Esophagus squamous epithelium (tissue), 5 donors: ENCODE results near the gene RPS6KB2. TPM values are rescaled to one million over a fixed set of nuclear protein-coding genes. Genes with fewer than 3 reads are reported as not detected.
"Not testable (repeated sequence)": the region's sequence is repeated elsewhere in the genome, so short reads cannot be mapped to it uniquely, and the experiment has no call there.

Experiments
- DNase-seq: peaks from one replicate; lab custom pipeline; 2025; lab: John Stamatoyannopoulos, UW
- H3K27ac ChIP-seq, 4 donors: fragments of 200-600 bp; sonication (generic); one replicate each; pipeline ENCODE4 v1.5.1; 2016 to 2019; ENCODE audit warnings: mild to moderate bottlenecking in 1 of 4
- H3K27me3 ChIP-seq, 4 donors: fragments of 200-600 bp; sonication (generic); 1 replicate in 3 of 4; 2 replicates in 1 of 4; pipeline versions ENCODE4 v1.5.1 to v1.6.0; 2017 to 2021; ENCODE audit warnings: antibody characterized with exemption in 1 of 4
- H3K36me3 ChIP-seq, 3 donors: fragments of 200-600 bp; sonication (generic); one replicate each; pipeline ENCODE4 v1.5.1; 2016 to 2019
- H3K4me1 ChIP-seq, 3 donors: fragments of 200-600 bp; sonication (generic); one replicate each; pipeline ENCODE4 v1.5.1; 2017 to 2019
- H3K4me3 ChIP-seq, 4 donors: fragments of 200-600 bp; sonication (generic); 1 replicate in 3 of 4; 2 replicates in 1 of 4; pipeline ENCODE4 v1.5.1; 2016 to 2019; ENCODE audit warnings: mild to moderate bottlenecking in 2 of 4, moderate library complexity in 1 of 4
- H3K9me3 ChIP-seq, 3 donors: fragments of 200-600 bp; sonication (generic); one replicate each; pipeline ENCODE4 v1.5.1; 2016 to 2019
- POLR2A ChIP-seq, 4 donors: fragments of 450-650 bp; IDR thresholded peaks; one replicate each; pipeline ENCODE4 v1.6.1; 2017; ENCODE audit warnings: antibody characterized with exemption in 4 of 4, mild to moderate bottlenecking in 4 of 4, moderate library complexity in 3 of 4
- WGBS, 2 donors: methylation state at CpG; one replicate each; pipeline ENCODE4 v1.1.5; 2018; 5-methylcytosine and 5-hydroxymethylcytosine counted together
- intact Hi-C: fragments of 100-400 bp; cut with DNase I; formaldehyde crosslinking; loops from one replicate; pipeline ENCODE4 v1.15.0; 2022
- total RNA-seq, 4 donors: library from RNA; depleted of rRNA; stranded (reverse); fragments of >200 nt; gene quantifications; one replicate each; pipeline ENCODE4 v1.1.0, GENCODE V29; 2016
- TF ChIP-seq, protein P1 (sequence below), 6 experiments: fragments of 450-650 bp in 4 of 6; fragments of 200-600 bp in 2 of 6; sonication (generic) in 2 of 6; IDR thresholded peaks; one replicate each; pipeline ENCODE4 v1.5.1; 2016 to 2019; ENCODE audit warnings: antibody characterized with exemption in 6 of 6, mild to moderate bottlenecking in 4 of 6, moderate library complexity in 4 of 6
- donor health status: DM: yes; HTN: yes; CAD: no.

The RPS6KB2 gene
- total RNA-seq, 4 donors from 2014 or later = 67.5 to 121 (median 113) TPM

DNA sequence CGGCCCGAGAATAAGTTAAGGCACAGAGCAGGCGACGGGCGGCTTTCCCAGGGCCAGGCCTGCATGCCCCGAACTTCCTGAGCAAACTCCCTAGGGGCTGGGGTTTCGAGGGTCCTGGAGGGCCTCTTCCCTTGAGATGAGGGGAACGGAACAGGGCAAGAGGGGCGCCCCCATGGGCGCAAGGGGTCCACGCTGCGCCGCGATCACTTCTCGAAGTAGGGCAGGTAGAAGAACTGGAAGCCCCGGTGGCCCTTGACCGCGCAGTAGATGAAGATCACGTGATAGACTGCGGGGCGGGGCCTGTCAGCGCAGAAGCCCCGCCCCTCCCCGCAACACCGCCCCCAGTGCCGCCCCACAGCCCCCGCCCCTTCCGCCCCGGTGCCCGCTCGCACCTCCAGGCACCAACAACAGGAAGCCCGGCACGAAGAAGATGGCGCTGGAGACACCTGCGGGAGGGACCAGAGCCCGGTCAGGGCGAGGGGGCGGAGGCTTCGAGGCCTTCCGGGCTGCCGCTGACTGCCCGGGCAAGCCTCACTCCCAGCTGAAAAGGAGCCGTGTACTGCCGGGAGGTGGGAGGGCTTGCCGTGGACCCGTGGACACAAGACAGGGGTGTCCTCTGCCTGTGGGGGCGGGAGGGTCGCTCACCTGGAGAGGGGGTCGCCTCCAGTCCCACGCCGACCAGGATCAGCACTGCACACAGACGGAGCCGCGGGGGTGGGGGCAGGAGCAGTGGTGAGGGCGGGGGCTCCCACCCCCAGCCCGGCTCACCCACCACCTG, 36.3 kb downstream of the RPS6KB2 start:
- peaks cover 34 to 67% (median 38%) of the 10 kb centered on the region in 3 donors for H3K4me1 ChIP-seq
- DNase-seq = peak; percentile 72

DNA sequence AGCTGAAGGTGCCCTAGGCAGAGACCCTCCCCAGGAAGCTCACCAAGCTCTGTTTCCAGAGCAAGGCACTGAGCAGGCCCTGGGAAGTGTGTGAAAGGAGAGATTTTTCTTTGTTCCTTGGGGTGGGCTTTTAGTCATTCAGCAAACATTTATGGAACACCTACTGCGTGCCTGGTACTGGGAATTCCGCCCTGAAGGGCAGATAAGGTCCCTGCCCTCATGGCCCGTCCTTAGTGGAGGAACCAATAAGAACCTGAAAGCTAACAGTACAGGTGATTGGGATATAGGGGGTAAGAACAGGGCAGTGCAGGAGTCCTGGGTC, 36.9 kb downstream of the RPS6KB2 start:
- Histone ChIP-seq H3K27me3 (no peaks in the 10 kb centered on the region), H3K4me1 (peaks cover 37 to 67% (median 38%) of the 10 kb centered on the region in 3 donors), H3K4me3 (peak overlapping the region; percentile 35 to 75 (median 48)), H3K27ac (peak overlapping the region; percentile 93 to 98 (median 96)), H3K9me3 (no peaks in the 10 kb centered on the region), H3K36me3 (peaks cover 0 to 21% (median 0%) of the 10 kb centered on the region in 3 donors)
- DNase-seq = no peak
- 0 to 40% methylated on average over 3 of the region's 3 CpGs for WGBS, 2 donors
- intact Hi-C loops = no loop called here
- TF ChIP-seq, protein P1, sequence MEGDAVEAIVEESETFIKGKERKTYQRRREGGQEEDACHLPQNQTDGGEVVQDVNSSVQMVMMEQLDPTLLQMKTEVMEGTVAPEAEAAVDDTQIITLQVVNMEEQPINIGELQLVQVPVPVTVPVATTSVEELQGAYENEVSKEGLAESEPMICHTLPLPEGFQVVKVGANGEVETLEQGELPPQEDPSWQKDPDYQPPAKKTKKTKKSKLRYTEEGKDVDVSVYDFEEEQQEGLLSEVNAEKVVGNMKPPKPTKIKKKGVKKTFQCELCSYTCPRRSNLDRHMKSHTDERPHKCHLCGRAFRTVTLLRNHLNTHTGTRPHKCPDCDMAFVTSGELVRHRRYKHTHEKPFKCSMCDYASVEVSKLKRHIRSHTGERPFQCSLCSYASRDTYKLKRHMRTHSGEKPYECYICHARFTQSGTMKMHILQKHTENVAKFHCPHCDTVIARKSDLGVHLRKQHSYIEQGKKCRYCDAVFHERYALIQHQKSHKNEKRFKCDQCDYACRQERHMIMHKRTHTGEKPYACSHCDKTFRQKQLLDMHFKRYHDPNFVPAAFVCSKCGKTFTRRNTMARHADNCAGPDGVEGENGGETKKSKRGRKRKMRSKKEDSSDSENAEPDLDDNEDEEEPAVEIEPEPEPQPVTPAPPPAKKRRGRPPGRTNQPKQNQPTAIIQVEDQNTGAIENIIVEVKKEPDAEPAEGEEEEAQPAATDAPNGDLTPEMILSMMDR (IDR thresholded peaks at IDR 0.05) = no peak
- no peak for TF ChIP-seq POLR2A (IDR thresholded peaks at IDR 0.05)

More for the DNA sequence above, 36.3 kb downstream of the RPS6KB2 start:
- peak overlapping the region; percentile 93 to 98 (median 96) for H3K27ac ChIP-seq
- WGBS, 2 donors = 12 to 44% methylated on average over 5 to 8 of the region's 56 CpGs
- peaks cover 0 to 21% (median 0%) of the 10 kb centered on the region in 3 donors for H3K36me3 ChIP-seq
- peak in 2 of 4 donors; percentile 8 to 73 for TF ChIP-seq POLR2A (IDR thresholded peaks at IDR 0.05)
- TF ChIP-seq, protein P1 (IDR thresholded peaks at IDR 0.05) = peak in 1 of 6 experiments; percentile 6
- H3K4me3 ChIP-seq = peak overlapping the region; percentile 35 to 75 (median 48)
- H3K27me3 ChIP-seq = no peaks in the 10 kb centered on the region
- intact Hi-C loops = no loop called here
- H3K9me3 ChIP-seq = no peaks in the 10 kb centered on the region

DNA sequence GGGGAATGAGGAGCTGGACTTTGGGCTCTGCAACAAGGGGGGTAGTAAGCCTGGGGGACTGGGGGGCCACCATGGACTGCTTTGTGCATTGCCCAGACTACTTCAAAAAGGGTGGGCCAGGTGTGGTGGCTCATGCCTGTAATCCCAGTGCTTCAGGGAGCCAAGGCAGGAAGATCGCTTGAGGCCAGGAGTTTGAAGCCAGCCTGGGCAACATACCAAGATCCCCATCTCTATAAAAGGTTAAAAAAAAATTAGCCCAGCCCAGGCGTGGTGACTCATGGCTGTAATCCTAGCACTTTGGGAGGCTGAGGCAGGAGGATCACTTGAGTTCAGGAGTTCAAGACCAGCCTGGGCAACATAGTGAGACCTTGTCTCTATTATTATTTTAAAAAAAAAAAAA, 37.2 kb downstream of the RPS6KB2 start:
- intact Hi-C loops, H3K27me3 ChIP-seq, DNase-seq, H3K9me3 ChIP-seq: not testable (repeated sequence)
- 48 to 50% methylated on average over 1 to 2 of the region's 2 CpGs for WGBS, 2 donors
- peak overlapping the region in 3 of 4 donors; percentile 47 to 75 (median 50) for H3K4me3 ChIP-seq
- H3K36me3 ChIP-seq = peaks cover 0 to 21% (median 0%) of the 10 kb centered on the region in 3 donors
- H3K4me1 ChIP-seq = peaks cover 37 to 63% (median 38%) of the 10 kb centered on the region in 3 donors
- peak overlapping the region; percentile 93 to 98 (median 96) for H3K27ac ChIP-seq

DNA sequence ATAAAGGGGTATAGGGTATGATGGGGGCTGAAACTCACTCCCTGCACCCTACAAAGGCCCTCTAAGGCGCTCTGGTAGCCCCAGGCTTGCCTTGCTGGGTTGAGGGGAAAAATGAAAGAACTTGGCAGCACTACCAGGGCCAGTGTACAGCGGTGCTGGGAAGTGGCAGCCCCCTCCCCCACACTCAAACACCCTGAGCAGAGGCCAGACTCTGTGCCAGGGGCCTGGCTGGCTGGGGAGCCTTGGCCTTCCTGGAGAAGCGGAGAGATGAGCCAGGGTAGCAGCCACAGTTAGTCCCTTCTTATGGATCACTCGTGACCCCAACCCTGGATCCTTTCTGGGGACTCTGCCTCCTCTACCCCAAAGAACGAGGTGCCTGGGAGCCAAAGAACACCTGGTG, 38.1 kb downstream of the RPS6KB2 start:
- intact Hi-C loops = no loop called here
- peaks cover 0 to 21% (median 0%) of the 10 kb centered on the region in 3 donors for H3K36me3 ChIP-seq
- no peaks in the 10 kb centered on the region for H3K27me3 ChIP-seq
- no peaks in the 10 kb centered on the region for H3K9me3 ChIP-seq
- WGBS, 2 donors = 60 to 93% methylated on average over 1 to 4 of the region's 5 CpGs
- peak overlapping the region in 3 of 4 donors; percentile 96 to 97 (median 96) for H3K27ac ChIP-seq
- no peak for TF ChIP-seq POLR2A (IDR thresholded peaks at IDR 0.05)
- TF ChIP-seq, protein P1 (IDR thresholded peaks at IDR 0.05) = no peak
- H3K4me1 ChIP-seq = peaks cover 37 to 62% (median 38%) of the 10 kb centered on the region in 3 donors
- no peak overlapping the region for H3K4me3 ChIP-seq
- no peak for DNase-seq

DNA sequence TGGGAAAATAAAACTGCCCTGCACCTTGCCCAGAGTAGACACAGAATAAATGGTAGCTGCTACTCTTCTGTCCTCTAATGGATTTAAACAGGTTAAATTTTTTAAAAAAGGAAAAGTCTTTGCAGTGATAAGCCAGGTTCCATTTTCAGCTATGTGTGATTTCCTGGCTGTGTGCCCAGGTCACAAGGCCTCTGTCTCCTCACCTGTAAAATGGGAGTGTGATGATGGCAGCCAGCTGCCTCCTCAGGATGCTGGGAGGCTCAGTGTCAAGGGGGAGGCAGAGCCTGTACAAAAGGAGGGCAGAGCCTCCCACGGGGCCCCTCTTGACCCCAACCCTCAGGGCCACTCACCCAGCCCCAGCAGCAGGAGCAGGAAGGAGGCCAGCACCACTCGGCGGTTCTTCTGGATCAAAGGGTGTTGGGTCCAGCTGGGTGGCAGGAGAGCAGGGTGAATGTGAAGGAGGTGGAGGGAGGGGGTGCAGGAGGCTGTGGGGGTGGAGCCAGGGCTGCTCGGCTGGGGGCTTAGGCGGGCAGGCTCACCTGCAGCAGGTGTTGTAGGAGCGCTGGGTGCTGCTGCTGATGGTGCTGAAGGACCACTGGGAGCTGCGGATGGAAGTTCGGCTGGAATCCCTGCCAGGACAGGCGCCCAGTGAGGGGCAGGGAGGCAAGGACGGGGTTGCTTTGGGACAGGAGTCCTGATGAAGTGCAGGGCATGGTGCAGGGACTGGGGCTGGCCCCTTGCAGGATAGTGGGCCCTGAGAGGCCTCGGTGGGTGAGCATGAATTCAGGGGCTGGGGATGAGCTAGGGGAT, 38.9 kb downstream of the RPS6KB2 start:
- Histone ChIP-seq H3K27me3 (no peaks in the 10 kb centered on the region), H3K4me1 (peaks cover 37 to 62% (median 38%) of the 10 kb centered on the region in 3 donors), H3K9me3 (no peaks in the 10 kb centered on the region), H3K4me3 (peak overlapping the region; percentile 84 to 94 (median 86)), H3K27ac (peak overlapping the region; percentile 94 to 97 (median 96)), H3K36me3 (peaks cover 0 to 21% (median 0%) of the 10 kb centered on the region in 3 donors)
- DNase-seq = no peak
- intact Hi-C loops = no loop called here
- 55 to 71% methylated on average over 7 to 9 of the region's 11 CpGs for WGBS, 2 donors
- TF ChIP-seq, protein P1 (IDR thresholded peaks at IDR 0.05) = no peak
- no peak for TF ChIP-seq POLR2A (IDR thresholded peaks at IDR 0.05)
